K562 (cell line): ENCODE results near the gene TBL1XR1. TPM values are rescaled to one million over a fixed set of nuclear protein-coding genes. Genes with fewer than 3 reads are reported as not detected.

Experiments used
- ATAC-seq: fragments of 200-7000 bp; cut with Tn5 transposase; 3 replicates; pipeline ENCODE4 v1.9.1; 2020; ENCODE audit warnings: moderate library complexity
- BruUV-seq: library from RNA; stranded (reverse); fragments of 400-500 nt; replicated peaks from 2 replicates; lab custom pipeline; 2021; lab: Mats Ljungman, UMichigan
- CTCF ChIA-PET: fragments of 300-600 bp; formaldehyde crosslinking; extraction: SDS; loops from one replicate; lab custom pipeline; 2021; ENCODE audit warnings: low intra/inter-chr PET ratio; lab: Yijun Ruan, JAX
- POLR2A ChIA-PET: fragments of 300-600, 350-650 bp; sonication (Branson Sonifier 250); formaldehyde crosslinking; extraction: SDS; loops from one replicate; lab custom pipeline; 2021; ENCODE audit warnings: antibody characterized with exemption, inconsistent platforms; lab: Yijun Ruan, JAX
- DNase-seq, 4 experiments: peaks; one replicate each; pipeline versions ENCODE4 v3.0.0 to v3.0.0-alpha.2; 2011 to 2018; ENCODE audit warnings: low spot score in 3 of 4, mixed read lengths in 3 of 4; ENCODE audit errors: extremely low read depth in 1 of 4
- FAIRE-seq: peaks from 2 replicates; lab custom pipeline; 2011; peaks lifted over from hg19 to GRCh38; lab: Jason Lieb, UNC
- H2AFZ ChIP-seq: 2 replicates; pipeline ENCODE4 v1.6.0; 2011; ENCODE audit warnings: low read depth, low read length, control low read depth, inconsistent platforms
- H3K27ac ChIP-seq: fragments of 200-600 bp; 3 replicates; pipeline ENCODE4 v1.8.0; 2011; ENCODE audit warnings: low read depth, mild to moderate bottlenecking, control low read depth, inconsistent platforms, low read length, moderate library complexity, mixed read lengths; ENCODE audit errors: extremely low read depth
- H3K27me3 ChIP-seq, 2 experiments: fragments of 300-600 bp in 1 of 2; 2 replicates in 1 of 2; 3 replicates in 1 of 2; pipeline versions ENCODE4 v1.6.0 to v1.8.0; 2011; ENCODE audit warnings: inconsistent platforms in 2 of 2, low read length in 2 of 2, mild to moderate bottlenecking in 1 of 2, mixed read lengths in 1 of 2, moderate library complexity in 1 of 2; ENCODE audit not compliant: control insufficient read depth in 2 of 2, insufficient read depth in 2 of 2
- H3K36me3 ChIP-seq: fragments of 300-600 bp; 3 replicates; pipeline ENCODE4 v1.8.0; 2011; ENCODE audit warnings: mild to moderate bottlenecking, low read length, inconsistent platforms; ENCODE audit not compliant: control insufficient read depth, insufficient read depth
- H3K4me1 ChIP-seq, 2 experiments: fragments of 200-600 bp in 1 of 2; replicated peaks in 1 of 2; 2 replicates in 1 of 2; 3 replicates in 1 of 2; pipeline versions ENCODE4 v1.5.1 to v1.8.0; 2011; ENCODE audit warnings: inconsistent platforms in 2 of 2, low read length in 2 of 2, mild to moderate bottlenecking in 1 of 2, mixed read lengths in 1 of 2, moderate library complexity in 1 of 2; ENCODE audit not compliant: control insufficient read depth in 2 of 2, insufficient read depth in 2 of 2
- H3K4me2 ChIP-seq: 2 replicates; pipeline ENCODE4 v1.6.1; 2011; ENCODE audit warnings: low read length, control low read depth, inconsistent platforms, mixed read lengths; ENCODE audit not compliant: insufficient read depth
- H3K4me3 ChIP-seq: fragments of 200-600 bp; sonication (generic), shearing (Covaris generic); 2 replicates; pipeline ENCODE4 v1.5.1; 2016; ENCODE audit warnings: control low read depth, inconsistent platforms
- H3K79me2 ChIP-seq: fragments of 200-600 bp; 3 replicates; pipeline ENCODE4 v1.8.0; 2011; ENCODE audit warnings: low read length, inconsistent platforms; ENCODE audit not compliant: control insufficient read depth, insufficient read depth
- H3K9ac ChIP-seq, 2 experiments: 2 replicates each; pipeline versions ENCODE4 v1.6.0 to v1.6.1; 2011; ENCODE audit warnings: low read depth in 2 of 2, low read length in 2 of 2, control low read depth in 1 of 2, inconsistent platforms in 1 of 2, mild to moderate bottlenecking in 1 of 2, mixed read lengths in 1 of 2; ENCODE audit not compliant: insufficient read depth in 1 of 2
- H3K9me1 ChIP-seq: one replicate; pipeline ENCODE4 v1.6.0; 2011; ENCODE audit warnings: inconsistent platforms, mild to moderate bottlenecking, low read length, moderate library complexity; ENCODE audit not compliant: control insufficient read depth, insufficient read depth
- H3K9me3 ChIP-seq: replicated peaks from 2 replicates; pipeline ENCODE4 v1.5.1; 2011; ENCODE audit warnings: low read depth, low read length, inconsistent platforms; ENCODE audit not compliant: control insufficient read depth, insufficient read depth
- H4K20me1 ChIP-seq: replicated peaks from 2 replicates; pipeline ENCODE4 v1.6.1; 2011; ENCODE audit warnings: low read length, inconsistent platforms, mixed read lengths; ENCODE audit not compliant: control insufficient read depth, insufficient read depth
- BCOR ChIP-seq: fragments of 450-650 bp; IDR thresholded peaks from 2 replicates; pipeline ENCODE4 v1.6.1; 2016
- HLTF ChIP-seq: fragments of 450-650 bp; IDR thresholded peaks from 2 replicates; pipeline ENCODE4 v1.6.1; 2016
- MBD2 ChIP-seq: sonication (generic); IDR thresholded peaks from 2 replicates; pipeline ENCODE4 v1.6.1; 2016; ENCODE audit warnings: low read depth, borderline replicate concordance
- PHF21A ChIP-seq: fragments of 450-650 bp; IDR thresholded peaks from 2 replicates; pipeline ENCODE4 v1.6.1; 2017; ENCODE audit warnings: low read depth, borderline replicate concordance
- POLR2G ChIP-seq: fragments of 200-400 bp; formaldehyde crosslinking; IDR thresholded peaks from 2 replicates; pipeline ENCODE4 v1.6.1; 2017; ENCODE audit warnings: low read depth, mild to moderate bottlenecking, antibody characterized with exemption, low read length, moderate library complexity
- SMARCA5 ChIP-seq: fragments of 450-650 bp; IDR thresholded peaks from 2 replicates; pipeline ENCODE4 v1.6.1; 2016
- WGBS: fragments of 100-300 bp; shearing (Covaris generic); methylation state at CpG from one replicate; pipeline ENCODE4 v1.1.6; 2016; ENCODE audit warnings: low coverage, mixed read lengths; ENCODE audit not compliant: insufficient coverage; ENCODE audit errors: missing lambda C conversion rate; 5-methylcytosine and 5-hydroxymethylcytosine counted together
- in situ Hi-C: fragments of 300-500 bp; cut with MboI; formaldehyde crosslinking; loops from 4 replicates; pipeline ENCODE4 v1.15.0; 2018; ENCODE audit warnings: inconsistent platforms, mixed read lengths
- intact Hi-C: fragments of 100-400 bp; cut with micrococcal nuclease; formaldehyde crosslinking; loops from 2 replicates; pipeline ENCODE4 v1.14.2; 2022
- polyA plus RNA-seq, 8 experiments: library from polyadenylated mRNA; depleted of rRNA in 4 of 8; stranded (reverse) in 5 of 8; unstranded in 3 of 8; fragments of >200 nt; fragmentation: Nextera tagmentation in 2 of 8; fragmentation: Illumina TruSeq in 1 of 8; extraction: Ambion mirVana in 2 of 8; extraction: Trizol in 1 of 8; gene quantifications; 2 replicates each; pipeline versions ENCODE4 v1.2.1 to v1.2.3, GENCODE V29; 2011 to 2014; ENCODE audit warnings: inconsistent platforms in 1 of 8, missing spikeins in 1 of 8
- total RNA-seq, 7 experiments: library from RNA; depleted of rRNA in 6 of 7; stranded (reverse); fragments of >200 nt in 6 of 7; fragmentation: Illumina TruSeq in 2 of 7; extraction: Trizol in 2 of 7; gene quantifications; 2 replicates each; pipeline versions ENCODE4 v1.2.1 to v1.2.3, GENCODE V29; 2011 to 2021; ENCODE audit warnings: low replicate concordance in 1 of 7

The TBL1XR1 gene
- total and polyA plus RNA-seq, 9 of the 15 experiments (the other 6 are each of a cell fraction or from before 2014, with no cell fraction given) = 19.6 to 171 (median 83.3) TPM

DNA sequence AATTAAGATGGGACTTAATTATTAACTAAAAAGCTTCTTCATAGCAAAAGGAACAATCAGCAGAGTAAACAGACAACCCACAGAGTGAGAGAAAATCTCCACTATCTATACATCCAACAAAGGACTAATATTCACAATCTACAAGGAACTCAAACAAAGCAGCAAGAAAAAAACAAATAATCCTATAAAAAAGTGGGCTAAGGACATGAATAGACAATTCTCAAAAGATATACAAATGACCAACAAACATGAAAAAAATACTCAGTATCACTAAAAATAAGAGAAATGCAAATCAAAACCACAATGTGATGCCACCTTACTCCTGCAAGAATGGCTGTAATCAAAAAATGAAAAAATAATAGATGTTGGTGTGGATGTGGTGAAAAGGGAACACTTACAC lies 103.3 kb downstream of the TBL1XR1 start:
- H3K9me3 ChIP-seq = peaks cover 5% of the 10 kb centered on the region
- no peak overlapping the region for H3K27ac ChIP-seq
- H4K20me1 ChIP-seq = no peaks in the 10 kb centered on the region
- H2AFZ ChIP-seq = no peak overlapping the region
- no peaks in the 10 kb centered on the region; a peak in 1 of 5 replicates for H3K4me1 ChIP-seq
- no peak overlapping the region for H3K9ac ChIP-seq
- no peak overlapping the region for H3K4me3 ChIP-seq
- TF ChIP-seq SMARCA5 = no peak
- no peak for TF ChIP-seq POLR2G
- TF ChIP-seq BCOR = no peak
- peaks cover 96% of the 10 kb centered on the region for H3K79me2 ChIP-seq
- ATAC-seq (no peak), FAIRE-seq (no peak), DNase-seq (no peak)
- intact Hi-C loops (no loop called here), in situ Hi-C loops (no loop called here)
- H3K27me3 ChIP-seq = no peaks in the 10 kb centered on the region
- CTCF ChIA-PET = no interaction called here
- H3K36me3 ChIP-seq = peaks cover 23% of the 10 kb centered on the region
- BruUV-seq = no TSS peak
- POLR2A ChIA-PET = no interaction called here
- H3K4me2 ChIP-seq = no peak overlapping the region
- no peaks in the 10 kb centered on the region for H3K9me1 ChIP-seq

DNA sequence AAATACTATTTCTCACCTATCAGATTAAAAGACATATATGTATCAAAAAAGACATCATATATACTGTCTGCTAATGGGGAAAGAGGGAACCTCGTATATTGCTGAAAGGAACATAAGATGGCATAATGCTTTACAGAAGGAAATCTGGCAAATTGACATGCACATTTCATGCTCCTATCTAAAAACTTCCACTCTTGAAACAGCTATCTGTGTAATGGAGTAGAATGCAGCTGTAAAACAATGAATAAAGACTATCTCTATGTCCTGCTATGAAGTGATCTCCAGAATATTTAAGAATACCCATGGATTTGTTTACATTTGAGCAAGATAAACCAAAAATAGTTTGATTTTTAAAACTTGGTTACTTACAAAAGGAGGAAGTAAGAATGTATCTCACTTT lies 107.4 kb downstream of the TBL1XR1 start:
- H3K36me3 ChIP-seq = peaks cover 23% of the 10 kb centered on the region
- BruUV-seq = no TSS peak

More for the DNA sequence above, 107.4 kb downstream of the TBL1XR1 start:
- WGBS = 80% methylated on average over 1 of the region's 1 CpG
- Histone ChIP-seq H3K9me1 (no peaks in the 10 kb centered on the region), H3K27me3 (no peaks in the 10 kb centered on the region), H3K4me1 (no peaks in the 10 kb centered on the region; a peak in 1 of 5 replicates), H2AFZ (no peak overlapping the region), H3K9ac (no peak overlapping the region), H3K79me2 (peaks cover 97% of the 10 kb centered on the region), H3K27ac (no peak overlapping the region), H3K4me2 (no peak overlapping the region), H3K9me3 (peaks cover 5% of the 10 kb centered on the region), H3K4me3 (no peak overlapping the region), H4K20me1 (no peaks in the 10 kb centered on the region)
- TF ChIP-seq MBD2 = no peak
- TF ChIP-seq HLTF = no peak
- no peak for TF ChIP-seq SMARCA5
- TF ChIP-seq PHF21A = no peak
- CTCF ChIA-PET = no interaction called here
- ATAC-seq = no peak
- DNase-seq = no peak
- in situ Hi-C loops = no loop called here
- intact Hi-C loops = no loop called here
- POLR2A ChIA-PET = interaction anchor here (1.2 kb wide), 1 partner anchor 15 kb away, joined by 3 read pairs; no protein-coding TSS in a partner anchor
- no peak for FAIRE-seq
